Suprapubic skin (tissue), 3 donors: ENCODE measurements around the gene CACNA2D3.

Source experiments
- CTCF ChIP-seq, 2 donors: fragments of 200-600 bp in 1 of 2; fragments of 450-650 bp in 1 of 2; sonication (generic) in 1 of 2; IDR thresholded peaks; one replicate each; pipeline ENCODE4 v1.5.1; 2016 to 2019; ENCODE audit warnings: antibody characterized with exemption in 2 of 2, mild to moderate bottlenecking in 1 of 2, moderate library complexity in 1 of 2
- POLR2A ChIP-seq, 2 donors: fragments of 450-650 bp; IDR thresholded peaks; one replicate each; pipeline ENCODE4 v1.6.1; 2017; ENCODE audit warnings: antibody characterized with exemption in 2 of 2, mild to moderate bottlenecking in 2 of 2, moderate library complexity in 2 of 2

GRCh38 chr3:55000546-55000945 lies 878.2 kb downstream of the CACNA2D3 start:
- no peak for TF ChIP-seq CTCF (IDR thresholded peaks at IDR 0.05)
- no peak for TF ChIP-seq POLR2A (IDR thresholded peaks at IDR 0.05)
